ENCODE measurements around the gene ALPL.

Gene ALPL

DNA sequence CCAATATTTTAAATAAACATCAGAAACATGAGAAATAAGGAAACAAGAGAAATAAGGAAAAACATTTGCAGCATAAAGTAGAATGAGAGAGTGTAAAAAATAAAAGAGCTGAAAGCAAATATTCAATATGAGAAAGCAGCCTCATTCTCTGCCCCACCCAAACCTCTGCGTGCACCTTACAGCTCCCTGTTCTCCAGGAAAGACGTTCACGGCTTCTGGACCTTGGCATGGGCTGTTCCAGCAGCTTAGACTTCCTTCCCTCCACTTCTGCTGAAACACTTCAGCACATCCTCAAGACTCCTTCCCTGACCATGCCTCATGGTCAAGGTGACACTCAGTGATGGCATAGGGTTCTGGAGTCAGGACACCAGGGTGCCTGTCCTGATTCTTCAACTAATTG, 23.3 kb downstream of the ALPL start:
- DNase-seq, result no peak

- no peak for DNase-seq
These were observed 23.8 kb downstream of the ALPL start for GRCh38 chr1:21532992-21533534.

DNA sequence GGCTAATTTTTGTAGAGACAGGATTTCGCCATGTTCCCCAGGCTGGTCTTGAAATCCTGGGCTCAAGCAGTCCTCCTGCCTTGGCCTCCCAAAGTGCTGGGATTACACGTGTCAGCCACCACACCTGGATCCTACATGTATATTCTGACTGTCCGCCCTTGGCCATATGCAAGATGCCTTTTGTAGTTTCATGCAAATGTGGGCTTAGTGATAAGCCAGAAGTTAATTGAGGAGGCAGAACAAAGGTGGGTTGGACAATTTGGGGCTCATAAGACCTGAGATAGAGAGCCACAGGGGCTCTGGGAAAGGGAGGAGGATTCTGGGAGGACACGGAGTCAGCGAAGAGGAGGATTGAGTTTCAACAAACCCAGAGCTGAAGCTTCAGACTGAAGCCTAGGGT, 24.9 kb downstream of the ALPL start:
- DNase-seq, result no peak

DNA sequence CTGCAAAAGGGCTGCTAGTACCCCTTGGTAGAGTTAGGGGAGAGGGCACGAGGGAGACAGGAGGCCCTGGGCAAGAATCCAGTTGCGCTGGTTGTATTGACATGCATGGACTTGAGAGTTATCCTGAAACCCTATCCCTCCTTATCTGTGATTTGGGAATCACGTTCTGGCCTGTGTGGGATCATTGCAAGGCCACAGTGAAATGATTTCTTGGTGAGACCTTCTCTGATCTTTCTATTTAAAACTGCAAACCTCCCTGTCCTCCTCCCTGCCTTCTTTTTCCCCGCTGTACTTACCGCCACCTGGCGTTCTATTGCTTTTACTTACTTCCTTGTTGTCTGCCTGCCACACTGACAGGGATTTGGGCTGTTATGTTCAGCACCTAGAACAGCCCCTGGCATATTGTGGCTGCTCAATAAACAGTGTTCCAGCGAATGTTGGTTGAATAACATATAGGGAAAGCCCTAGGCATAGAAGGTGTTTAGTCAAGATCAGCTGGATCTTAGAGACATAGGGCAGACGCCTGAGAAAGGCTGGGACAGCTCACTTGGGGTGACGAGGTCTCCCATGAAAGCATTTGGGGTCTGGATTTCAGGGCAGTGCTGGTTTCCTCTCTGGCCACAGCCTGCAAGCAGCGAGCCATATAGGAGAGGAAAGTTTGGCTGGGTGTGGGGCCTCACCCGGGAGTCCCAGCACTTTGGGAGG, 25.6 kb downstream of the ALPL start:
- peak in 1 of 2 donors; percentile 26 for DNase-seq

GRCh38 chr1:21536218-21536617, 27.0 kb downstream of the ALPL start:
- DNase-seq, result no peak

DNA sequence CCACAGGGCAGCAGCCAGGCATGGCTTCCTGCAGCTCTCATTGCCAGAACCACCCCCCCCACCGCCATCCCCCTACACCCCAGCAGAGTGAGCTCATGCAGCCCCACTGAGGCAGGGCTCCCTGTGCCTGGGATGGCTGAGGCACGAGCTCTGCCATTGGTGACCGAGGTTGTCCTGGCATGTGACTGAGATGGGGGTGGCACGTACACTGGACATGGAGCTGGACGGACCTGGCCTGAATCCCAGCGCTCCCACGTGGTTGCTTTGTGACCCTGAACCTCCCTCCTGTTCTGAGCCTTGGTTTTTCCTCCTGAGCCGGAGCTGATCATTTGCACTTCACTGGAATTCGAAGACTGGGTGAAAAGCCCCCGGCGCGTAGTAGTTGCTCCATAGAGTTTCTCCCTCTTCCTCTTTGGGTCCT, 28.3 kb downstream of the ALPL start:
- no peak for DNase-seq

GRCh38 chr1:21537932-21538630, 28.9 kb downstream of the ALPL start:
- DNase-seq, result no peak

GRCh38 chr1:21539933-21540332, 30.7 kb downstream of the ALPL start:
- no peak for DNase-seq

- DNase-seq, result no peak
These were observed 32.1 kb downstream of the ALPL start for GRCh38 chr1:21541329-21541728.

- DNase-seq, result no peak
These were observed 32.6 kb downstream of the ALPL start for GRCh38 chr1:21541835-21542234.

- no peak for DNase-seq
These were observed 34.4 kb downstream of the ALPL start for GRCh38 chr1:21543598-21543997.

GRCh38 chr1:21544095-21544494, 34.9 kb downstream of the ALPL start:
- DNase-seq, result no peak

GRCh38 chr1:21546122-21546825, 37.1 kb downstream of the ALPL start:
- DNase-seq, result no peak

GRCh38 chr1:21547876-21548275, 38.7 kb downstream of the ALPL start:
- no peak for DNase-seq

DNA sequence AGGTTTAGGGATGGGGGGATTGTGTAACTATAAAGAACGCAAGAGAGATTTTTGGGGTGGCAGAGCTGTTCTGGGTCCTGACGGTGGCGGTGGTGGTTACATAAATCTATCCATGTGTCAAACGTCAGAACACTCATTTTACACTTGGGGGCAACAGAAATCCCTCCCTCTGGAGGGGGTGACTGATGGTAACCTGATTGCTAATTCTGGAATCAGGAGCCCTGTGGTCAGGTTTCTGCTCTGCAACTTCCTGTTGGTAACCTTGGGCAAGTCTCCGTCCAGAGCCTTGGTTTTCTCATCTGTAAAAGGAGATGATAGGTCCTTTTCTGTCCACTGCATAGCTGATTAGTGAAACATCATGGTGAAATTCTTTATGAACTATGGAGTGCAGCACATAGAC, 40.9 kb downstream of the ALPL start:
- no peak for DNase-seq

DNA sequence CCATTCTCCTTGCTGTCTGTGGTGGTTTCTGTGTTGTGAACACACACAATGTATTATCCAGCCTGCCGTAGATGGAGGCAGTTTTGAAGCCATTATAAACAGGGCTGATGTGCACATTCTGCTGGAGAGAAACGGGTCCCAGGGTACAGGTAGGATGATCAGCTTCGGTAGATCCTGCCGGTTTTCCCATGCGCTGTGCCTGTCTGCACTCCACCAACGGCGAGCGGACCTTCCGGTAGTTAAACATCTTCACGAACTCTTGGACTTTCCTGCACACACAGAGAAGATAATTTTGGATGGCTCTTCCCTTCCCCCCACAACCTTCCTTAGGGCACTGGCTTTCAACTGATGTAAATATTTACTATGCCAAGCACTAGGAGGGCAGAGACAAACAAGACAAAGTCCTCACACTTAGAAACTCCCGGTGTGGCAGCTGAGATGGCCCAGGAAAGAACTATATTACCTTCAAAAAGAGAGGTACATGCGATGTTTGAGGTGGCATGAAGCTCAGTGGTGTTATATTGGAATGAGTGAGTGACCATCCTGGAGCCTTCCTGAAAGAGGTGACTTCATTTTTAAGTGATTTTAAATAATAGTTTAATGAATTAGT, 41.7 kb downstream of the ALPL start:
- DNase-seq, result no peak

DNA sequence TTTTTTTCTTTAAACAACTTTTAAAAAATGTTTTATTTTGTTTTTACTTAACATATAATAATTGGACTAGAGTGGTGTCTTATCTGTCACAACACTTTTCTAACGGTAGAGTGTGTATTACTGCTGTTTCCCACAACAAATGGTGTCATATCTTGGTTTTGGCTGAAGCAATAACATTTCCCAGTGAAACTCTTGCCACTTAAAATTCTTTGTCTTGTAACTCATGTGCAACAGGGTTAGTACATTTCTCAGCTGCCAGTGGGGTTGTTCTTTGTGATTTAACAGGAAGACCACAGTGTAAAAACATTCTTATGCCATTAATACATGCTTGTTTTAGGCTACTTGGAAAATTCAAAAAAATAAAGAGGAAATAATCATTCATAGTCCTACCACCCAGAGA, 43.5 kb downstream of the ALPL start:
- DNase-seq, result no peak

DNA sequence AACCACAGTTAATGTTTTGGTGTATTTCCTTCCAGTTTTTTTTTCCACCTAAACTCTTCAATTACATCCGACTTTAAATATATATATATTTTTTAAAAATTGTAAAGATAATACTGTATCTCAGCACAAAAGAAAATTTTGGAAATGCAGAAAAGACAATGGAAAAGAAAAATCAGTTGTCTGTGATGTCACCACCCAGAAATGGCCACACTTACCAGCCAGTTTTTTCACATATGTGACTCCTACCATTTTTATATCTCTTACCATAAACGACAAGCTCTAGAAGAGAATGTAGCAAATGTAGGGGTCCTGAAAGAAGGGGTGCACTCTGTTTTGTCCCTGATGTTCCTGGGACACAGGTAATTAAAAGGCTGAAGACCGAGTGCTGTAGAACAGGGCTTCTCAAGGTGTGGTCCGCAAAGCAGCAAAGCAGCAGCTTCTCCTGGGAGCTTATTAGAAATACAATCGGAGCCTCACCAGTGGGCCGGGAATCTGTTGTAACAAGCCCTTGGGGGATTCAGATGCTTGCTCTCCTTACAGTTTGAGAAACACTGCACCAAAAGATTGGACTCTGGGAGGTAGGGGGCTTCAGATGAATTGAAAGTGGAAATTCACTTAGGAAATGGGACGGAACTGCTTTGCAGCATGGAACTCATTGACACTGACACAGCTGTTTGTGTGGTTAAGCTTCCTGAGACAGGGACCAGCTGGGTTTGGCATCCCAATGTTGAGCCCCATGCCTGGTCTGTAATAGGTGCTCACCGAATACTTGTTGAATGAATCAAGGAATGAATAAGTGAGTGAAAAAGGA, 44.1 kb downstream of the ALPL start:
- no peak for DNase-seq

DNA sequence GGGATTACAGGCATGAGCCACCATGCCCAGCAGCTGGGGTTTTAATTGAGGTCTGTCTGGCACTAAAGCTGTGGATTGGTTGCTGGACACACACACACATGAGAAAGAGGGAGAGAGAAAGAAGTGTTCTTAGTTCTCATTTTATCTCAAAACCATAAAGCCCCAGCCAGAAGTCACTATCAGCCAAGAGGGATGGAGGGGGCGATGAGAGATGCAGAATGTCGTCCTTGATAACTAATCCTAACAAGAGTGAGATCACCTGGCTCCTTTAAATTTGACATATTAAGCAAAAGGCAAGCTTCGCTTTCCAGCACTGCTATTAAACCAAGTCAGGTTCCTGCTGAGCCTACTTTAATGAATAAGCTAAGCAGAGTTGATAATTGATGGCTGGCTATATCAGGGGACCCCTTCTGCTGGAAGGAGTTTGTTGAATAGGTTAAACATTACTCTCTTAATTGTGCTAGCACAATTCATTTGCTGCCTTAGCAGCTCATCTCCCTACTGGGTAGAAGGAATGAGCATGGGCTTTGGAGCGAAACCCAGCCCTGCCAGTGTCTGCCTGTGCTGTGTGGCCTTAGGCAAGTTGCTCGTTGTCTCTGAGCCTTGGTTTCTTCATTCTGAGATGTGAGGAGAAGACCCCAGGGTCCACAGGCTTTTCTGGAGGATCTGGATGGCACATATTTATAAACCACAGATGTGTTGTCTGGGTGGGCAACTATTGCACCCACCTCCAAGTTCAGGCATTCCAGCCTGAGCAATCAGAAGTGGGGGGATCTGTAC, 50.8 kb downstream of the ALPL start:
- DNase-seq, result no peak

DNA sequence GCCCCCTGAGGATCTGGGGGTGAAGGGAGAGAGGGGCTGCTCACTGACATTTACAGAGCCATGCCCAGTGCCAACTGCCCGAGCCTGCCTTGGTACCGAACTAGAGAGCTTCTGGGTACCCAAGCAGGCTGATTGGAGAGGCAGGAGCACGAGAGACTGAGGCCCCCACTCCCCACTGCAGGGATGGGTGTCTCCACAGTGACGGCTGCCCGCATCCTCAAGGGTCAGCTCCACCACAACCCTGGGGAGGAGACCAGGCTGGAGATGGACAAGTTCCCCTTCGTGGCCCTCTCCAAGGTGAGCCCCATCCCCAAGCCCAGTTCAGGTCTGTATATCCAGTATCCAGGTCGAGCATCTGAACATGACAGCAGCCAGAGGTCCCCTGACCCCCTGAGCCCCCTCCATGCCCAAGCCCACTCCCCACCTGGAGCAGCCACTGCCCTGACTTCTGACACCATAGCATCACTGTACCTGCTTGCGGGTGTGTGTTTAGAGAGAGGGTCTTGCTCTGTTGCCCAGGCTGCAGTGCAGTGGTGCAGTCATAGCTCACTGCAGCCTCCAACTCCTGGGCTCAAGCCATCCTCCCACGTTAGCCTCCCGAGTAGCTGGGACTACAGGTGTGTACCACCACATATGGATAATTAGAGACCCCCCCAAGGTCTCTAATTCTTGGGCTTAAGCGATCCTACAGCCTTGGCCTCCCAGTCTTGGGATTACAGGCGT, 51.9 kb downstream of the ALPL start:
- no peak for DNase-seq

GRCh38 chr1:21562896-21563295, 53.7 kb downstream of the ALPL start:
- no peak for DNase-seq

Measured in bone marrow (tissue), 2 donors.